ENCODE results near the gene USF2. TPM values are rescaled to one million over a fixed set of nuclear protein-coding genes. Genes with fewer than 3 reads are reported as not detected.

USF2 gene
- total RNA-seq, 1 experiment from 2014 or later = 123 TPM

- Mint-ChIP-seq H3K27ac (peak overlapping the region in 1 of 3 experiments; percentile 32; a peak in 2 of 7 replicates), H3K36me3 (ENCODE audit: insufficient read depth in 1 of 3, low read depth in 3 of 3) (peaks cover 35 to 74% (median 72%) of the 10 kb centered on the region in 3 experiments), H3K4me3 (no peak overlapping the region; a peak in 1 of 5 replicates), H3K27me3 (ENCODE audit: low read depth) (no peaks in the 10 kb centered on the region), H3K9me3 (no peaks in the 10 kb centered on the region), H3K4me1 (peaks cover 0 to 2% of the 10 kb centered on the region in 2 experiments; a peak in 1 of 4 replicates)
- H2BK120ac ChIP-seq (ENCODE audit: low read depth, low read length, poor library complexity, severe bottlenecking) = no peak overlapping the region
- no peak overlapping the region for H4K8ac ChIP-seq (replicated peaks; ENCODE audit: insufficient read length, low read depth, low read length)
- no peak overlapping the region for H3K9ac ChIP-seq (ENCODE audit: extremely low read depth, insufficient read length, low read length)
- H2BK5ac ChIP-seq (ENCODE audit: insufficient read length, low read length) = no peak overlapping the region
- no peak overlapping the region for H2BK12ac ChIP-seq (ENCODE audit: insufficient read length, low read depth, low read length)
- TF ChIP-seq CTCF (conservative IDR thresholded peaks at IDR 0.05) = no peak
- DNase-seq = no peak
- H4K91ac ChIP-seq (ENCODE audit: insufficient read length, low read depth, low read length) = no peak overlapping the region
- H3K79me2 ChIP-seq (ENCODE audit: insufficient read depth, low read length) = no peaks in the 10 kb centered on the region
- no peak overlapping the region for H2BK20ac ChIP-seq (ENCODE audit: low read depth, low read length, poor library complexity, severe bottlenecking)
- no peak overlapping the region for H3K18ac ChIP-seq (ENCODE audit: insufficient read length, low read depth, low read length)
- H3K4me2 ChIP-seq (ENCODE audit: insufficient read depth, insufficient read length, low read length) = no peak overlapping the region
- H2BK15ac ChIP-seq (ENCODE audit: low read depth, low read length) = no peak overlapping the region
- H2AK5ac ChIP-seq (ENCODE audit: insufficient read length, low read length) = no peak overlapping the region
- H3K23me2 ChIP-seq (ENCODE audit: insufficient read length, low read depth, low read length, poor library complexity, severe bottlenecking) = no peaks in the 10 kb centered on the region
- no peaks in the 10 kb centered on the region for H3K79me1 ChIP-seq (ENCODE audit: insufficient read depth, low read depth, low read length, poor library complexity, severe bottlenecking)
- no peak overlapping the region for H3K23ac ChIP-seq (ENCODE audit: insufficient read length, low read depth, low read length)
- no peak overlapping the region for H3K4ac ChIP-seq (ENCODE audit: low read depth, low read length)
- H3K27me3 ChIP-seq (ENCODE audit: insufficient read depth, low read length) = no peaks in the 10 kb centered on the region
- H3T11ph ChIP-seq (ENCODE audit: low read length) = no peak overlapping the region
- no peaks in the 10 kb centered on the region for H3K4me1 ChIP-seq (ENCODE audit: insufficient read depth, low read length)
- H4K5ac ChIP-seq (ENCODE audit: insufficient read length, low read depth, low read length) = no peak overlapping the region
- H4K20me1 ChIP-seq (ENCODE audit: control insufficient read depth, insufficient read depth, insufficient read length) = no peaks in the 10 kb centered on the region
- no peak overlapping the region for H3K56ac ChIP-seq (ENCODE audit: insufficient read length, low read depth, low read length)
- no peak overlapping the region for H3K27ac ChIP-seq (ENCODE audit: insufficient read length, low read depth, low read length)
- no CpG with 5 or more reads among the region's 10 CpGs for WGBS (ENCODE audit: extremely low coverage, insufficient read length, low lambda C conversion rate)
- H2AFZ ChIP-seq (ENCODE audit: low read length) = no peak overlapping the region
- H3K14ac ChIP-seq (ENCODE audit: insufficient read depth, low read length) = no peak overlapping the region
- no peaks in the 10 kb centered on the region for H3K9me3 ChIP-seq (ENCODE audit: control insufficient read depth, low read depth, low read length)
Observed at GRCh38 chr19:35272954-35273649, 4.3 kb downstream of the USF2 start.
